SU-DHL-6 (cell line): ENCODE results near the gene OR51F2.

Source experiments
- H2AFZ ChIP-seq: fragments of 200-600 bp; sonication (generic); 2 replicates; pipeline ENCODE4 v1.6.1; 2014; ENCODE audit warnings: low read depth, mild to moderate bottlenecking, moderate library complexity, mixed read lengths, antibody characterized with exemption, low read length; ENCODE audit not compliant: severe bottlenecking
- H3F3A ChIP-seq: fragments of 200-600 bp; shearing (Covaris generic); 2 replicates; pipeline ENCODE4 v1.6.0; 2016; ENCODE audit warnings: antibody characterized with exemption, mild to moderate bottlenecking; ENCODE audit not compliant: insufficient read depth
- H3K27ac ChIP-seq: fragments of 200-600 bp; sonication (generic); 2 replicates; pipeline ENCODE4 v1.5.1; 2016; ENCODE audit warnings: low read depth, mild to moderate bottlenecking, low read length, moderate library complexity, mixed read lengths
- H3K27me3 ChIP-seq: fragments of 200-600 bp; sonication (generic), shearing (Covaris generic); 2 replicates; pipeline ENCODE4 v1.6.0; 2014; ENCODE audit warnings: mild to moderate bottlenecking, low read length
- H3K36me3 ChIP-seq: fragments of 200-600 bp; sonication (generic); 2 replicates; pipeline ENCODE4 v1.6.1; 2014; ENCODE audit warnings: mild to moderate bottlenecking, low read length, mixed read lengths
- H3K4me2 ChIP-seq: fragments of 300-600, 200-600 bp; shearing (Covaris generic), sonication (generic); 2 replicates; pipeline ENCODE4 v1.6.0; 2014; ENCODE audit warnings: low read length, low read depth, mild to moderate bottlenecking; ENCODE audit not compliant: poor library complexity, severe bottlenecking
- H3K4me3 ChIP-seq: fragments of 200-600 bp; sonication (generic); 2 replicates; pipeline ENCODE4 v1.5.1; 2014; ENCODE audit warnings: antibody characterized with exemption, low read length, mild to moderate bottlenecking, mixed read lengths; ENCODE audit not compliant: insufficient read depth, poor library complexity, severe bottlenecking
- H3K79me2 ChIP-seq: fragments of 200-600 bp; sonication (generic); 2 replicates; pipeline ENCODE4 v1.6.1; 2014; ENCODE audit warnings: mild to moderate bottlenecking, low read length, moderate library complexity; ENCODE audit not compliant: insufficient read depth
- H3K9ac ChIP-seq: fragments of 200-600 bp; sonication (generic); 2 replicates; pipeline ENCODE4 v1.7.0; 2014; ENCODE audit warnings: mild to moderate bottlenecking, low read length
- H3K9me2 ChIP-seq: fragments of 200-600 bp; sonication (generic); replicated peaks from 2 replicates; pipeline ENCODE4 v1.6.1; 2014; ENCODE audit warnings: low read length; ENCODE audit not compliant: insufficient read depth
- H3K9me3 ChIP-seq: fragments of 200-600 bp; sonication (generic); 2 replicates; pipeline ENCODE4 v1.6.1; 2014; ENCODE audit warnings: low read length, mixed read lengths; ENCODE audit not compliant: insufficient read depth
- H4K20me1 ChIP-seq: fragments of 200-600 bp; sonication (generic); 2 replicates; pipeline ENCODE4 v1.6.1; 2014; ENCODE audit warnings: low read depth, mild to moderate bottlenecking, antibody characterized with exemption, low read length, moderate library complexity, mixed read lengths
- EZH2phosphoT487 ChIP-seq: fragments of 200-600 bp; sonication (generic), shearing (Covaris generic); conservative IDR thresholded peaks from 2 replicates; pipeline ENCODE4 v1.6.1; 2018; ENCODE audit warnings: mild to moderate bottlenecking, antibody characterized with exemption, low read length, moderate library complexity, mixed read lengths
- TF ChIP-seq, protein P1 (sequence below): fragments of 200-600 bp; sonication (generic); IDR thresholded peaks from one replicate; pipeline ENCODE4 v1.5.1; 2017; ENCODE audit warnings: antibody characterized with exemption, mild to moderate bottlenecking, low read length, moderate library complexity; ENCODE audit not compliant: insufficient read depth, poor library complexity, severe bottlenecking

Gene OR51F2

DNA sequence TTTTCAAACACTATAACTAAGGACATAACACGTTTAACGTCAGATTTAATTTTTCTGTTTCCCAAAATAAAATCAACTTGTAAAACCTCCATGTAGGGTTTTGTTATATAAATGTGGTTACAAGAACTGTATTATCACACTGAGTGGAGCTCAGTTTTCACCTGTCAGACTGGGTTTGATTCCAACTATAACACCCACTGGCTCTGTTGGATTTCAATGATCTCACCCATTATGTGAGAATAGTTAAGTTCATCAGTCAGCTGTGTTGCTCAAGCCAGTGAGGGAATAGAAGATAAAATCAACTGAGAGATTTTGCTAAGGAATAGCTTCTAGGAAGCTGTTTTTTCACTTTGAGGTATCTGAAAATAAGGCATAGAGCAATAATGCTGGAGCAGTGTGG is 11.9 kb upstream of the OR51F2 start:
- Histone ChIP-seq H3K9me3 (no peaks in the 10 kb centered on the region), H3K27me3 (no peaks in the 10 kb centered on the region), H4K20me1 (no peaks in the 10 kb centered on the region), H3K4me2 (no peak overlapping the region), H3K9me2 (no peaks in the 10 kb centered on the region), H3K79me2 (no peaks in the 10 kb centered on the region), H3K9ac (no peak overlapping the region), H3K27ac (no peak overlapping the region), H3K4me3 (no peak overlapping the region), H2AFZ (no peak overlapping the region), H3K36me3 (no peaks in the 10 kb centered on the region), H3F3A (no peaks in the 10 kb centered on the region)
- TF ChIP-seq, protein P1, sequence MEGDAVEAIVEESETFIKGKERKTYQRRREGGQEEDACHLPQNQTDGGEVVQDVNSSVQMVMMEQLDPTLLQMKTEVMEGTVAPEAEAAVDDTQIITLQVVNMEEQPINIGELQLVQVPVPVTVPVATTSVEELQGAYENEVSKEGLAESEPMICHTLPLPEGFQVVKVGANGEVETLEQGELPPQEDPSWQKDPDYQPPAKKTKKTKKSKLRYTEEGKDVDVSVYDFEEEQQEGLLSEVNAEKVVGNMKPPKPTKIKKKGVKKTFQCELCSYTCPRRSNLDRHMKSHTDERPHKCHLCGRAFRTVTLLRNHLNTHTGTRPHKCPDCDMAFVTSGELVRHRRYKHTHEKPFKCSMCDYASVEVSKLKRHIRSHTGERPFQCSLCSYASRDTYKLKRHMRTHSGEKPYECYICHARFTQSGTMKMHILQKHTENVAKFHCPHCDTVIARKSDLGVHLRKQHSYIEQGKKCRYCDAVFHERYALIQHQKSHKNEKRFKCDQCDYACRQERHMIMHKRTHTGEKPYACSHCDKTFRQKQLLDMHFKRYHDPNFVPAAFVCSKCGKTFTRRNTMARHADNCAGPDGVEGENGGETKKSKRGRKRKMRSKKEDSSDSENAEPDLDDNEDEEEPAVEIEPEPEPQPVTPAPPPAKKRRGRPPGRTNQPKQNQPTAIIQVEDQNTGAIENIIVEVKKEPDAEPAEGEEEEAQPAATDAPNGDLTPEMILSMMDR: no peak
- no peak for TF ChIP-seq EZH2phosphoT487

DNA sequence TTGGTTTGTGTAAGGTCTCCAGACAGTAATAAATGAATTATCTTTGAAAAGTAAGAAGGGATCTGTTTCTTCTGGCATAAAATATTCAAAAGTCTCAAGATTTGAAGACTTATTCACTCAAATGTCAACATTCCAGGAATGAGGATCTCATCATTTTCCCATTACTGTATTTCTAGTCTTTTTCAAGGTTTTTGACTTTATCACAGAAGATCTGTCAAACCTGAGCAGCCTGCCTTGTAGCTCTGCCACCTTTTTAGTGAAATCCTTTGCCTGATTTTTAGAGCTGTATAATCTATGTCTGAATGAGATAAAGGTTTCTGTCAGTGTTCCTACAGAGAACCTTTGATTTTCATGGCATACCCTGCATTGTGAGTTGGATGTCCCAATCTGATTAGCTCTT is 4.0 kb downstream of the OR51F2 start:
- H3K36me3 ChIP-seq: no peaks in the 10 kb centered on the region
- H3K9ac ChIP-seq: no peak overlapping the region
- no peaks in the 10 kb centered on the region for H3K9me2 ChIP-seq
- no peak overlapping the region for H3K4me3 ChIP-seq
- no peaks in the 10 kb centered on the region for H3K9me3 ChIP-seq
- no peak overlapping the region for H3K27ac ChIP-seq
- H3K4me2 ChIP-seq: no peak overlapping the region
- no peaks in the 10 kb centered on the region for H3K79me2 ChIP-seq
- TF ChIP-seq EZH2phosphoT487: no peak
- TF ChIP-seq, protein P1: no peak
- H4K20me1 ChIP-seq: no peaks in the 10 kb centered on the region
- no peaks in the 10 kb centered on the region for H3K27me3 ChIP-seq
- no peak overlapping the region for H2AFZ ChIP-seq
- H3F3A ChIP-seq: no peaks in the 10 kb centered on the region

DNA sequence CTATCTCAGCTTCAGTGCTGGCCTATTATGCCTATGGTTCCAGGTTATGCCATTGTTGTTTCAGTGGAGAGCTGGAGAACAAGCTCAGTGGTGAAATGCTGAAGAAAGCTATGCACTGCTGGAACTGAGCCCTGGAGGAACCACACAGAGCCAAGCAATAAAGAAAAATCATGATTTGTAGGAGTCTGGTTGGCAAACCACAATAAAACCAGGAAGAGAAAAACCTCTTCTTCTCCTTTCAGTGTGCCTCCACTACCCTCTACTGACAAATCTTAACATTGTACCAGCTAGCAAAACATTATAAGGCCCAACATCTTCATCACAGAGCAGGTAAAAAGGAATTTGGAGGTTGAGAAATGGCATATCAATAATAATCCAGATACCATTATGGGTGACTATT is 5.3 kb downstream of the OR51F2 start:
- no peak overlapping the region for H3K27ac ChIP-seq
- H2AFZ ChIP-seq: no peak overlapping the region
- no peak overlapping the region for H3K4me2 ChIP-seq
- H3K9me2 ChIP-seq: no peaks in the 10 kb centered on the region
- TF ChIP-seq, protein P1: no peak
- no peak for TF ChIP-seq EZH2phosphoT487
- no peaks in the 10 kb centered on the region for H4K20me1 ChIP-seq
- no peaks in the 10 kb centered on the region for H3F3A ChIP-seq
- no peaks in the 10 kb centered on the region for H3K27me3 ChIP-seq
- no peak overlapping the region for H3K9ac ChIP-seq
- no peaks in the 10 kb centered on the region for H3K36me3 ChIP-seq
- H3K79me2 ChIP-seq: no peaks in the 10 kb centered on the region
- no peaks in the 10 kb centered on the region for H3K9me3 ChIP-seq
- no peak overlapping the region for H3K4me3 ChIP-seq

DNA sequence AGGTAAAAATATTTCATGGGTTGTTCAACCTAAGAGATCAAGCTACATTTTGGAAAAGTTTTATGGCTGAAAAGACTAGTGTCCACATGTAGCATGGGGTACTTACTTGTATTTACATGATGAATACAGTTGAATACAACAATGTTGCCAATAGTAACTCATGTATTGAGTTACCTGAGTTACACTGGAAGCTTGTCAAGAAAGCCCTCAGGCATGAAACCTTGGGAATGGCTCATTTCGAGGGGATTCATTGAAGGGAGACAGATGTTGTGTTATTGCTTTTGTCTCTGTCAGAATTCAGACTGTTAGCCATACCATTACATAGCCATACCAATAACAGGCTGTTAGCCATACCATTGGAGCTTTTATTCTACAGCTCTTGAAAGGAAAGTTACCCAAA is 9.2 kb downstream of the OR51F2 start:
- no peaks in the 10 kb centered on the region for H3K9me3 ChIP-seq
- no peak overlapping the region for H3K9ac ChIP-seq
- no peak overlapping the region for H2AFZ ChIP-seq
- no peak overlapping the region for H3K27ac ChIP-seq
- H4K20me1 ChIP-seq: no peaks in the 10 kb centered on the region
- no peaks in the 10 kb centered on the region for H3K9me2 ChIP-seq
- H3K4me2 ChIP-seq: no peak overlapping the region
- H3K79me2 ChIP-seq: no peaks in the 10 kb centered on the region
- no peaks in the 10 kb centered on the region for H3F3A ChIP-seq
- H3K36me3 ChIP-seq: no peaks in the 10 kb centered on the region
- no peaks in the 10 kb centered on the region for H3K27me3 ChIP-seq
- H3K4me3 ChIP-seq: no peak overlapping the region
- TF ChIP-seq, protein P1: no peak
- TF ChIP-seq EZH2phosphoT487: no peak
